GM06990 (cell line): ENCODE data around the gene SNW1.
"Not testable (repeated sequence)": the region's sequence is repeated elsewhere in the genome, so short reads cannot be mapped to it uniquely, and the experiment has no call there.

Experiments
- DNase-seq: peaks from one replicate; pipeline ENCODE4 v3.0.0-alpha.2; 2011; ENCODE audit not compliant: insufficient read length; ENCODE audit errors: extremely low read depth
- H3K27me3 ChIP-seq: replicated peaks from 2 replicates; pipeline ENCODE4 v1.6.0; 2011; ENCODE audit warnings: low read length; ENCODE audit not compliant: control insufficient read depth, insufficient read depth
- H3K36me3 ChIP-seq: 2 replicates; pipeline ENCODE4 v1.5.1; 2011; ENCODE audit warnings: low read length; ENCODE audit not compliant: control insufficient read depth, insufficient read depth
- H3K4me3 ChIP-seq: replicated peaks from 2 replicates; pipeline ENCODE4 v1.5.1; 2011; ENCODE audit warnings: low read depth, mild to moderate bottlenecking, control low read depth, low read length
- TF ChIP-seq, protein P1 (sequence below): IDR thresholded peaks from 2 replicates; pipeline ENCODE4 v1.5.1; 2011; ENCODE audit warnings: low read length, control low read depth, mild to moderate bottlenecking, inconsistent platforms; ENCODE audit not compliant: insufficient read depth, poor library complexity, severe bottlenecking

The SNW1 gene

DNA sequence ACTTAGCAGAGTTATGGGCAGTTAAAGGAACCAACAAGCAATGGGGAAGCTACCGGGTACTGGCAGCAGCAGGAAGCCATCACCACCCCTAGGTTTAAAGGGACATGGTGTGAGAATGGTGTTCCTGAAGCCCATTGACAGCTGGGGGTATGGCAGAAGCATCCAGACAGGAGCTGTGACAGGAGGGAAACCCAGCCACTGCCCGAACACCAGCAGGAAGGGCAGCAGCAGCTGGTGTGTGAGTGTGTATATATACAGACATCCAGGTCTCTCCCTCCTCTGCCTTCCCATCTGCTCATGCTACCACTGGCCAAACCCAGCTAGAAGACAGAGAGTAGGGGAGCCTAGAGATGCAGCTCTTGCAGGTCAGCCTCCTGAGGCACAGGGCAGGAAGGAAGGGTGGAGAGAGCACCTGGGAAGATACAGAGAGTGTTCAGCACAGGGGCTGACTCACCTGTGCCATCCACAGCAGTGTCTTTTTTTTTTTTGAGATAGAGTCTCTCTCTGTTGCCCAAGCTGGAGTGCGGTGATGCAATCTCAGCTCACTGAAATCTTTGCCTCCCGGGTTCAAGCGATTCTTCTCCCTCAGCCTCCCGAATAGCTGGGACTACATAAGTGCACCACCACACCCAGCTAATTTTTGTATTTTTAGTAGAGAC, 29.7 kb upstream of the SNW1 start:
- DNase-seq, result no peak
- Histone ChIP-seq H3K4me3 (no peak overlapping the region), H3K36me3 (no peaks in the 10 kb centered on the region), H3K27me3 (no peaks in the 10 kb centered on the region)
- TF ChIP-seq, protein P1, sequence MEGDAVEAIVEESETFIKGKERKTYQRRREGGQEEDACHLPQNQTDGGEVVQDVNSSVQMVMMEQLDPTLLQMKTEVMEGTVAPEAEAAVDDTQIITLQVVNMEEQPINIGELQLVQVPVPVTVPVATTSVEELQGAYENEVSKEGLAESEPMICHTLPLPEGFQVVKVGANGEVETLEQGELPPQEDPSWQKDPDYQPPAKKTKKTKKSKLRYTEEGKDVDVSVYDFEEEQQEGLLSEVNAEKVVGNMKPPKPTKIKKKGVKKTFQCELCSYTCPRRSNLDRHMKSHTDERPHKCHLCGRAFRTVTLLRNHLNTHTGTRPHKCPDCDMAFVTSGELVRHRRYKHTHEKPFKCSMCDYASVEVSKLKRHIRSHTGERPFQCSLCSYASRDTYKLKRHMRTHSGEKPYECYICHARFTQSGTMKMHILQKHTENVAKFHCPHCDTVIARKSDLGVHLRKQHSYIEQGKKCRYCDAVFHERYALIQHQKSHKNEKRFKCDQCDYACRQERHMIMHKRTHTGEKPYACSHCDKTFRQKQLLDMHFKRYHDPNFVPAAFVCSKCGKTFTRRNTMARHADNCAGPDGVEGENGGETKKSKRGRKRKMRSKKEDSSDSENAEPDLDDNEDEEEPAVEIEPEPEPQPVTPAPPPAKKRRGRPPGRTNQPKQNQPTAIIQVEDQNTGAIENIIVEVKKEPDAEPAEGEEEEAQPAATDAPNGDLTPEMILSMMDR, result no peak

DNA sequence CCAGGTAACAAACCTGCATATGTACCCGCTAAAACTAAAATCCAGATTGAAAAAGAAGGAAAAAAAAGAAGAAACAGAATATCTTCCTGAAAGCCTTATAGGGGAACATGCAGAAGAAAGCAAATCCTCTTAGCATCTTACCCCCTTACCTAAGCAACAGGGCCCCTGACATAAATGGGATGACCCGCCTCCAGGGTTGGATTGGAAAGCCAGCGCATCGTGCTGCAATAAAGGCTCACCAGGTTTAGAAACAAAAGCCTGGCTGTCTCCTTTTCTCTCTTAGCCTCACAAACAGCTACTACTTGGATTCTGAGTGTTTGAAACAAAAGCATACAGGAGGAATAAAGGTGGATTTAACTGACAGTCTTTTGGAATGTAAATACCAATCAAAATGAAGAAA, 25.2 kb upstream of the SNW1 start:
- H3K4me3 ChIP-seq, result no peak overlapping the region
- no peaks in the 10 kb centered on the region for H3K27me3 ChIP-seq
- no peaks in the 10 kb centered on the region for H3K36me3 ChIP-seq
- DNase-seq, result no peak
- TF ChIP-seq, protein P1, result no peak

DNA sequence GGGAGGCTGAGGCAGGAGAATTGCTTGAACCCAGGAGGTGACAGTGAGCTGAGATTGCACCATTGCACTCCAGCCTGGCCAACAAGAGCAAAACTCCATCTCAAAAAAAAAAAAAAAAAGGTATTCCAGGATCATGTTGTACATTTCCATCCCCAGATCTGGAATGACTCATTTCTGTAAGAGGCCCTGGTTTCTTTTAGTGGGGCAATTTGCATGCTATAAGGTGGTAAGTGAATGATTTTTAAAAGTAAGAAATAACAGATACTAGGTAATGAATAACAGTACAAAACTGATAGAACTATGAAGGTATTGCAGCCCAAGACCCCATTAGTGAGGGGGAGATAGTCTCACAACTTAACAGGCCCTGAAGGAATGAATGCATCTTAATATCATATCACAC, 21.2 kb upstream of the SNW1 start:
- TF ChIP-seq, protein P1, result no peak
- no peaks in the 10 kb centered on the region for H3K27me3 ChIP-seq
- no peak overlapping the region for H3K4me3 ChIP-seq
- DNase-seq, result no peak
- no peaks in the 10 kb centered on the region for H3K36me3 ChIP-seq

DNA sequence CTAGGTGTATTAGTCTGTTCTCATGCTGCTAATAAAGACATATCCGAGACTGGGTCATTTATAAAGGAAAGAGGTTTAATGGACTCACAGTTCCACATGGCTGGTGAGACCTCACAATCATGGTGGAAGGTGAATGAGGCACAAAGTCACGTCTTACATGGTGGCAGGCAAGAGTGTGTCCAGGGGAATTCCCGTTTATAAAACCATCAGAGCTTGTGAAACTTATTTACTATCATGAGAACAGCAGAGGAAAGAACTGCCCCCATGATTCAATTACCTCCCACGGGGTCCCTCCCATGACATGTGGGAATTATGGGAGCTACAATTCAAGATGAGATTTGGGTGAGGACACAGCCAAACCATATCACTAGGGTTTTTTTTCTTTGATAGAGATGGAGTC, 13.0 kb upstream of the SNW1 start:
- H3K36me3 ChIP-seq, H3K4me3 ChIP-seq, H3K27me3 ChIP-seq, DNase-seq: not testable (repeated sequence)

DNA sequence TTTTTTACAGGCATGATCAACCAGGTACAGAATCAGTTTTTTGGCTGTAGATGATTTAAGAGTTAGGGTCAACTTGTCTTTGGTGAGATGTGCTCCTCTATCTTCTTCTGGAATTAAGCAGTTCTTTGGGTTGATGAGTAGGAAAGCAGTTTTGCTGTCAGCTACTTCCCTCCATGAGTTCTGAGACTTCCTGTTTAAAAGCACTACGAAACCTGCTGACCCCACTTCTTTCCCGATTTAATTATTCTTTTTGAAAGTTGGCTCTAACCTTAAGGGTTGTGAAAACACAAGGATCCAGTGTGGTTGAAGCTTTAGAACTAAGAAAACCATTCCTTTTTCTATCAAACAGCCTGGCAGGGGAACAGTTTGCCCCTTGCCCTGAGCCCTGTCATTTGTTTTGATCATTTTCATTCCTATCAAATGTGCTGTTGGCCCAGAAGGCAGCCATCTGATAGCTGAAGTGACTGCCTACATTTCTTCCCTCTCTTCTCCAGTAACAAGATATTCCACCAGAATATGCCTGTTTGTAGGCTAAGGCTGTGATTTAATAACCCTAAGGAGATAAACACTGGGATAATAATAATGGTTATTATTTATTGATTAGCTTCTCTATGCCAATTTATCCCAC, 7.6 kb upstream of the SNW1 start:
- H3K4me3 ChIP-seq, DNase-seq, H3K36me3 ChIP-seq, H3K27me3 ChIP-seq: not testable (repeated sequence)

DNA sequence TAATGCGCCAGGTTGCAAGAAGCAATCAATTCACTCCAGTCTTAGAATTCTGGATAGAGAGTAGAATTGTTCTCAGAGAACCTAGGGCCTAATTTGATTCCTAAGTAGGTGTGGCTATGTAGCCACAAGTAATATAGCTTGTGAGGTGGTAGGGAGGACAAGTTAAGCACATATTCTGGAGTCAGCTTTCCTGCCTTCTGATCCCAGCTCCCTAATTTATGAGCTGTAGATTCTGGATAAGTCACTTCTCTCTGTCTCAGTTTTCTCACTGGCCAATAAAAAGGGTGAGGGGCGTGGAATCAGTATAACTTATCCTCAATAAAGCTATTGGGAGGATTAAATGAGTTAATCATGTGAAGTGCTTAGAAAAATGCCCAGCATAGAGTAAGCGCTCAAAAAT, 3.0 kb upstream of the SNW1 start:
- Histone ChIP-seq H3K4me3 (no peak overlapping the region), H3K36me3 (no peaks in the 10 kb centered on the region), H3K27me3 (no peaks in the 10 kb centered on the region)
- TF ChIP-seq, protein P1, result no peak
- DNase-seq, result no peak

DNA sequence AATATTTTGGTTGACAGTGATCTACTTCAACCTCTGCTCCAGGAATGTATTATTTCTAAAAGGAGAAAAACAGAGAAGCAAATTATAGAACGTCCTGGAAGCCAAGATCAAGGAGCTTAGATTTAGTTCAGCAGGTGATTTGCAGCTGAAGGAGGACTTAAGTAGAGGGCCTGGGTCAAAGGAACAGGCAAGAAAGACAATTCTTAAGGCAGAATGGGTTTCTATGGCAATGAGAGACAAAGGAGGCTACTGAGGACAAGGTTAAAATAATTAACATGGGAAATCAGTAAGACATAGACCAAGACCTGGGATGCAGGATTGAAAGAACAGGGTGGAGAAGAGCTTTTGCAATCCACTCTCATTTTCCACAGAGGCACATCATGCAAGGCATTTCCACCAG, 2.4 kb upstream of the SNW1 start:
- TF ChIP-seq, protein P1, result no peak
- no peak overlapping the region for H3K4me3 ChIP-seq
- DNase-seq, result no peak
- no peaks in the 10 kb centered on the region for H3K27me3 ChIP-seq
- H3K36me3 ChIP-seq, result no peaks in the 10 kb centered on the region; the same call in none of the 2 replicates
